NCI-H1092 (cell line): ENCODE measurements around the gene HYLS1.

Source experiments
- DNase-seq: peaks from one replicate; lab custom pipeline; 2025; lab: John Stamatoyannopoulos, UW

The HYLS1 gene

GRCh38 chr11:125949271-125950177, 62.1 kb downstream of the HYLS1 start:
- DNase-seq, result no peak

DNA sequence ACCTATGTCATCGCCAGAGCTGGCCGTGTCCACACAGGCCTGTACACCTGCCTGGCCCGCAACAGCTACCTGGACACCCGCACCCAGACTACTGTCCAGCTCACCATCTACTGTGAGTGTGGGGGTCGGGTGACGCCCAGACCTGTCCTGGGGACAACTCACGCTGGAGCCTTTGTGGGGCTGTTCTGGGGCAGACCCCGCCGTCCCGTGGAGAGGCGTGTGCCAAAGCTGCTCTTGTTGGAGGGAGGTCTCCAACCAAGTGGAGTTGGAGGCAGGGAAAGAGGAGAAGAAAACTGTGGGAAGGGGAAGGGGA, 62.7 kb downstream of the HYLS1 start:
- DNase-seq, result no peak
